HL-60 (cell line): ENCODE measurements around the gene EFS.
A peak's percentile ranks its signal among the peaks of the same experiment; 100 is the strongest.

ENCODE experiments used
- DNase-seq, 2 experiments: peaks; one replicate each; pipeline ENCODE4 v3.0.0-alpha.2; 2010 to 2020; ENCODE audit warnings: low read depth in 1 of 2, low spot score in 1 of 2
- H3K27ac ChIP-seq: fragments of 250-450 bp; sonication (Bioruptor Pico); replicated peaks from 2 replicates; pipeline ENCODE4 v1.5.1; 2020; ENCODE audit warnings: mild to moderate bottlenecking, moderate library complexity
- H3K27me3 ChIP-seq: fragments of 250-450 bp; sonication (Bioruptor Pico); 2 replicates; pipeline ENCODE4 v1.5.1; 2021; ENCODE audit warnings: mild to moderate bottlenecking, moderate library complexity; ENCODE audit not compliant: insufficient read depth, poor library complexity, severe bottlenecking
- H3K4me3 ChIP-seq: replicated peaks from 2 replicates; pipeline ENCODE4 v1.5.1; 2011; ENCODE audit warnings: mild to moderate bottlenecking, control low read depth, low read length; ENCODE audit not compliant: insufficient read depth
- GABPA ChIP-seq: IDR thresholded peaks from 2 replicates; pipeline ENCODE4 v1.6.1; 2012; ENCODE audit warnings: low read depth
- POLR2AphosphoS5 ChIP-seq: IDR thresholded peaks from 2 replicates; pipeline ENCODE4 v1.6.1; 2012; ENCODE audit warnings: low read depth
- REST ChIP-seq: IDR thresholded peaks from 2 replicates; pipeline ENCODE4 v1.6.1; 2012; ENCODE audit warnings: low read depth; ENCODE audit not compliant: insufficient replicate concordance
- SPI1 ChIP-seq: IDR thresholded peaks from 2 replicates; pipeline ENCODE4 v1.6.1; 2012; ENCODE audit warnings: low read depth, mild to moderate bottlenecking, borderline replicate concordance
- TF ChIP-seq, protein P1 (sequence below): IDR thresholded peaks from one replicate; pipeline ENCODE4 v1.5.1; 2011; ENCODE audit warnings: low read length, control low read depth, inconsistent platforms; ENCODE audit not compliant: insufficient read depth

Gene EFS

DNA sequence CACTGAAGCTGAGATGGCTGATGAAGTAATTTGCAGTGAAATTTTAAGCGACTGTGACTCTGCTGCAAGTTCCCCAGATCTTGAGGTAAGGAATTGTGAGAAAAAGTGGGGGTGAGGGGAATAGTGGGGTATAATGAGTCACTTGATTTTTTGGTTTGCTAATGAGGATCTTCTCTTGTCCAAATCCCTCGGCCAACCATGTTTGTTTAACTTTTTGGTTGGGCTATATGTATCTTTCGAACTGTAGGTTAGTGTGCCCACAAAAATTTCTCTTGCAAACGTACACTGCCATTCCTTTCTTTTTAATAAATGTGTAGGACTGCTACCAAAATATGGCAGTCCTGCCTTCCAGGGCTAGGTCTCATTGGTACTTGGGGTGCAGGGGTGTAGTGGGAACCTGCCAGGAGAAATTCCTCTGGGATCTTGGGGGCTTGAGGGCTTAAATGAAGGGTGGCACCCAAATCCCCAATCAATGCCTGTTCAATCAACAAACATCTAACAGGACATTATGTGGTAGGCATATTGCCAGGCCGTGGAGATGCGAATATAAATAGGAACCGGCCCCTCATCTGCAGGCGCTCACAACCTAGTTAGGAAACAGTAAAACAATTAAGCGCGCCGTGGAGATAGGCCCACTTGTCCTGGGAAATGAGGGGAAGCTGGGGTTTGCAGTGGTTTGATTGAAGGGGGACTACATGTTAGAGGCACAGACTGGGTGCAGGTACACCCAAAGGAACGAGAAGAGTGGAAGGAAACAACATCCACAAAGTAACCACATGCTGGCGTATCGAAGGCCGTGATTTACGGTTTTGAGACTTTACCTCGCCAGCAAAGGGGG is 45.0 kb downstream of the EFS start:
- Histone ChIP-seq H3K4me3 (peak overlapping the region; percentile 47), H3K27ac (peak overlapping the region; percentile 78), H3K27me3 (no peaks in the 10 kb centered on the region)
- no peak for TF ChIP-seq SPI1
- TF ChIP-seq, protein P1, sequence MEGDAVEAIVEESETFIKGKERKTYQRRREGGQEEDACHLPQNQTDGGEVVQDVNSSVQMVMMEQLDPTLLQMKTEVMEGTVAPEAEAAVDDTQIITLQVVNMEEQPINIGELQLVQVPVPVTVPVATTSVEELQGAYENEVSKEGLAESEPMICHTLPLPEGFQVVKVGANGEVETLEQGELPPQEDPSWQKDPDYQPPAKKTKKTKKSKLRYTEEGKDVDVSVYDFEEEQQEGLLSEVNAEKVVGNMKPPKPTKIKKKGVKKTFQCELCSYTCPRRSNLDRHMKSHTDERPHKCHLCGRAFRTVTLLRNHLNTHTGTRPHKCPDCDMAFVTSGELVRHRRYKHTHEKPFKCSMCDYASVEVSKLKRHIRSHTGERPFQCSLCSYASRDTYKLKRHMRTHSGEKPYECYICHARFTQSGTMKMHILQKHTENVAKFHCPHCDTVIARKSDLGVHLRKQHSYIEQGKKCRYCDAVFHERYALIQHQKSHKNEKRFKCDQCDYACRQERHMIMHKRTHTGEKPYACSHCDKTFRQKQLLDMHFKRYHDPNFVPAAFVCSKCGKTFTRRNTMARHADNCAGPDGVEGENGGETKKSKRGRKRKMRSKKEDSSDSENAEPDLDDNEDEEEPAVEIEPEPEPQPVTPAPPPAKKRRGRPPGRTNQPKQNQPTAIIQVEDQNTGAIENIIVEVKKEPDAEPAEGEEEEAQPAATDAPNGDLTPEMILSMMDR = no peak
- TF ChIP-seq POLR2AphosphoS5 = no peak
- no peak for TF ChIP-seq REST
- TF ChIP-seq GABPA = no peak
- no peak for DNase-seq

DNA sequence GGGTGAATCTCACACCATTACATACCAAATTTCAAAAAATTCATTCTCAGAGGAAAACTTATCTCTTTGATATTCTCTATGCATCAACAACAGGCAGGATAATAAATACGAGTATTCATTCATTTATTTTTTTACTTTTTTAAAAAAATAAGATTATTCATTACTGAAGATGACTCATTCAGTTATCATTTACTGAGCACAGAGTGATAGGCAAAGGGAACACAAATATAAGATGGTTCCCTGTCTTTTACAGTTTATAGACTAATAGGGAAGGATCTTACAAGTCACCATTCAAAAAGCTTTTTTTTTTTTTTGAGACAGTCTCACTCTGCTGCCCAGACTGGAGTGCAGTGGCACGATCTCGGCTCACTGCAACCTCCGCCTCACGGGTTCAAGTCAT is 48.7 kb downstream of the EFS start:
- H3K27me3 ChIP-seq = no peaks in the 10 kb centered on the region
- no peak overlapping the region for H3K27ac ChIP-seq
- H3K4me3 ChIP-seq = no peak overlapping the region
- DNase-seq = no peak
- TF ChIP-seq, protein P1 = no peak

- Histone ChIP-seq H3K27ac (no peak overlapping the region), H3K27me3 (no peaks in the 10 kb centered on the region), H3K4me3 (no peak overlapping the region)
- DNase-seq = no peak
- TF ChIP-seq REST (no peak), POLR2AphosphoS5 (no peak), GABPA (no peak), SPI1 (no peak)
- TF ChIP-seq, protein P1 = no peak
These were observed 54.4 kb downstream of the EFS start for GRCh38 chr14:23310546-23310945.

GRCh38 chr14:23308721-23309445 is 56.1 kb downstream of the EFS start:
- H3K27me3 ChIP-seq = no peaks in the 10 kb centered on the region
- TF ChIP-seq REST = no peak
- TF ChIP-seq POLR2AphosphoS5 = no peak
- no peak for TF ChIP-seq SPI1
- TF ChIP-seq GABPA = no peak
- H3K27ac ChIP-seq = no peak overlapping the region
- H3K4me3 ChIP-seq = no peak overlapping the region
- no peak for DNase-seq
